Measurements from ENCODE around the gene VENTX. TPM values are rescaled to one million over a fixed set of nuclear protein-coding genes. Genes with fewer than 3 reads are reported as not detected.
"Not testable (repeated sequence)": the region's sequence is repeated elsewhere in the genome, so short reads cannot be mapped to it uniquely, and the experiment has no call there.

Gene VENTX
- total RNA-seq, 1 donor: not detected

GRCh38 chr10:133215586-133215985 is 22.1 kb upstream of the VENTX start:
- DNase-seq (ENCODE audit: low read depth): no peak
- TF ChIP-seq, protein P1, sequence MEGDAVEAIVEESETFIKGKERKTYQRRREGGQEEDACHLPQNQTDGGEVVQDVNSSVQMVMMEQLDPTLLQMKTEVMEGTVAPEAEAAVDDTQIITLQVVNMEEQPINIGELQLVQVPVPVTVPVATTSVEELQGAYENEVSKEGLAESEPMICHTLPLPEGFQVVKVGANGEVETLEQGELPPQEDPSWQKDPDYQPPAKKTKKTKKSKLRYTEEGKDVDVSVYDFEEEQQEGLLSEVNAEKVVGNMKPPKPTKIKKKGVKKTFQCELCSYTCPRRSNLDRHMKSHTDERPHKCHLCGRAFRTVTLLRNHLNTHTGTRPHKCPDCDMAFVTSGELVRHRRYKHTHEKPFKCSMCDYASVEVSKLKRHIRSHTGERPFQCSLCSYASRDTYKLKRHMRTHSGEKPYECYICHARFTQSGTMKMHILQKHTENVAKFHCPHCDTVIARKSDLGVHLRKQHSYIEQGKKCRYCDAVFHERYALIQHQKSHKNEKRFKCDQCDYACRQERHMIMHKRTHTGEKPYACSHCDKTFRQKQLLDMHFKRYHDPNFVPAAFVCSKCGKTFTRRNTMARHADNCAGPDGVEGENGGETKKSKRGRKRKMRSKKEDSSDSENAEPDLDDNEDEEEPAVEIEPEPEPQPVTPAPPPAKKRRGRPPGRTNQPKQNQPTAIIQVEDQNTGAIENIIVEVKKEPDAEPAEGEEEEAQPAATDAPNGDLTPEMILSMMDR (IDR thresholded peaks at IDR 0.05; ENCODE audit: insufficient read depth, low read length): no peak
- H3K4me3 ChIP-seq (ENCODE audit: low read depth, low read length): no peak overlapping the region

DNA sequence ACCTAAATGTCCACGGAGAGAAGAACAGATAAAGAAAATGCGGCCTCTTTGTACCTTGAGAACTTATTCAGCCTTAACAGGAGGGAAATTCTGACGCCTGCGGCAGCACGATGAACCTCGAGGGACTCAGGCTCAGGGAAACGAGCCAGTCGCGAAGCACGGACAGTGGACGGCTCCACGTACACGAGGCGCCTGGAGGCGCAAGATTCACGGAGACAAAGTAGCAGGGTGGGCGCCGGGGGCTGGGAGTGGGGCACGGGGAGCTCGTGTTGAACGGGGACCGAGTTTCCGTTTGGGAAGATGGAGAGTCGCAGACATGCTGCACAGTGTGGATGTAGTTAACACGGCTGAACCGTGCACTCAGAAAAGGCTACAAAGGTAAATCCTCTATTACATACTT is 20.9 kb upstream of the VENTX start:
- TF ChIP-seq, protein P1 (IDR thresholded peaks at IDR 0.05; ENCODE audit: insufficient read depth, low read length): no peak
- H3K4me3 ChIP-seq (ENCODE audit: low read depth, low read length): no peak overlapping the region
- DNase-seq (ENCODE audit: low read depth): no peak

- DNase-seq (ENCODE audit: low read depth): no peak
- TF ChIP-seq, protein P1 (IDR thresholded peaks at IDR 0.05; ENCODE audit: insufficient read depth, low read length): no peak
- H3K4me3 ChIP-seq (ENCODE audit: low read depth, low read length): no peak overlapping the region
These were observed 19.7 kb upstream of the VENTX start for GRCh38 chr10:133217800-133218589.

GRCh38 chr10:133218891-133219290 is 18.8 kb upstream of the VENTX start:
- TF ChIP-seq, protein P1 (IDR thresholded peaks at IDR 0.05; ENCODE audit: insufficient read depth, low read length): no peak
- DNase-seq (ENCODE audit: low read depth): no peak
- H3K4me3 ChIP-seq (ENCODE audit: low read depth, low read length): no peak overlapping the region

DNA sequence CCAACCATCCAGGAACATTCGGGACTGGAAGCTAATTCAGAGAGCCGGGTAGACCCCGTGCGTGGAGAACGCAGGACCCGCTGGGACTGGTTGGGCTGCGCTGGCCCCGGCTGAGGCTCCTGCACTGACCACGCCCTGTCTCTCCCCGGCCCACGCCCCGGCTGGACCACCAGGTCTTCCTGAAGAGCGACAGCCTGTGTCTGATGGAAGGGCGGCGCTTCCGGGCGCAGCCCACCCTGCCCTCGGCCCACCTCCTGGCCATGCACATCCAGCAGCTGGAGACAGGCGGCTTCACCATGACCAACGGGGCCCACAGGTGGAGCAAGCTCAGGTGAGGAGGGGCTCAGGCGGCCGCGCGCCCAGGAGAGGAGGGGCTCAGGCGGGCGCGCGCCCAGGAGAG is 17.9 kb upstream of the VENTX start:
- H3K4me3 ChIP-seq (ENCODE audit: low read depth, low read length): no peak overlapping the region
- TF ChIP-seq, protein P1 (IDR thresholded peaks at IDR 0.05; ENCODE audit: insufficient read depth, low read length): no peak
- no peak for DNase-seq (ENCODE audit: low read depth)

DNA sequence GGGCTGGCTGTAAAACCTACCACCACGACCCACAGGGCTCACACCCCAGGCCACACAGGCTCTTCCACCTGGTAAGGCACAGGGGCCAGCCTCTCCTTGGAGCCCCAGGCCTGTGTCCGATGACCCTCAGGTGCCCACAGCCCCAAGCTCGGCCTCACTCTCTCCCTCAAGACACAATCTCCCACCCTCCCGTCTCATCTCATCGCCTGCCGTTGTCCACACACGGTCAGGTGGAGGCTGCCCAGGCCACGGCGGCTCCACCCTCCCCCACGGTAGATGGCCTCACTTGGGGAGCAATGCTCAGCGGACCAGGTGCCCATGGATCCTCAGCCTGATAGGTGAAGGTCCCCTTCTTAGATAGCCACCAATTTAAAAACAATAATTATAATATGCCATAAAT is 16.3 kb upstream of the VENTX start:
- H3K4me3 ChIP-seq (ENCODE audit: low read depth, low read length): no peak overlapping the region
- DNase-seq (ENCODE audit: low read depth): no peak
- TF ChIP-seq, protein P1 (IDR thresholded peaks at IDR 0.05; ENCODE audit: insufficient read depth, low read length): no peak

DNA sequence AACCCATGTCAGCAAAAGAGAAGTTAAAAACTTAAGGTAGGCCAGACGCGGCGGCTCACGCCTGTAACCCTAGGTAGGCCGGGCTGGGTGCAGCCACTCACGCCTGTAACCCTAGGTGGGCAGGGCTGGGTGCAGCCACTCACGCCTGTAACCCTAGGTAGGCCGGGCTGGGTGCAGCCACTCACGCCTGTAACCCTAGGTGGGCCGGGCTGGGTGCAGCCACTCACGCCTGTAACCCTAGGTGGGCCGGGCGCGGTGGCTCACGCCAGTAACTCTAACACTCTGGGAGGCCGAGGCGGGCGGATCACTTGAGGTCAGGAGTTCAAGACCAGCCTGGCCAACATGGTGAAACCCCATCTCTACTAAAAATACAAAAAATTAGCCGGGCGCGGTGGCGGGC is 15.9 kb upstream of the VENTX start:
- not testable (repeated sequence) for H3K4me3 ChIP-seq (ENCODE audit: low read depth, low read length); DNase-seq (ENCODE audit: low read depth)
